Activated CD8-positive, alpha-beta T cell treated with anti-CD3 and anti-CD28 coated beads for 36 hours (primary cell): ENCODE results near the gene GNAL. TPM values are rescaled to one million over a fixed set of nuclear protein-coding genes. Genes with fewer than 3 reads are reported as not detected.

ENCODE experiments used
- ATAC-seq: fragments of 200-7000 bp; cut with Tn5 transposase; one replicate; pipeline ENCODE4 v1.10.0; 2021; ENCODE audit warnings: mild to moderate bottlenecking, moderate library complexity
- CTCF ChIA-PET: fragments of 350-600 bp; sonication (Branson Sonifier 250); formaldehyde crosslinking; loops from one replicate; lab custom pipeline; 2021; ENCODE audit warnings: antibody characterized with exemption; lab: Charles Lee
- POLR2A ChIA-PET: fragments of 350-600 bp; sonication (Branson Sonifier 250); formaldehyde crosslinking; loops from one replicate; lab custom pipeline; 2021; ENCODE audit warnings: antibody characterized with exemption; lab: Charles Lee
- DNase-seq: peaks from one replicate; pipeline ENCODE4 v3.0.0-alpha.2; 2020
- H3K27ac Mint-ChIP-seq: one replicate; pipeline ENCODE4 v1.8.0; 2021; ENCODE audit warnings: mild to moderate bottlenecking, mixed read lengths
- H3K27me3 Mint-ChIP-seq: one replicate; pipeline ENCODE4 v1.8.0; 2021; ENCODE audit warnings: mixed read lengths
- H3K36me3 Mint-ChIP-seq: one replicate; pipeline ENCODE4 v1.8.0; 2021; ENCODE audit warnings: low read depth, mixed read lengths
- H3K4me1 Mint-ChIP-seq: one replicate; pipeline ENCODE4 v1.8.0; 2021; ENCODE audit warnings: low read depth, mixed read lengths
- H3K4me3 Mint-ChIP-seq: one replicate; pipeline ENCODE4 v1.8.0; 2021; ENCODE audit warnings: mild to moderate bottlenecking, moderate library complexity, mixed read lengths
- H3K9me3 Mint-ChIP-seq: one replicate; pipeline ENCODE4 v1.8.0; 2021; ENCODE audit warnings: mixed read lengths
- CTCF ChIP-seq: fragments of 200-600 bp; IDR thresholded peaks from one replicate; pipeline ENCODE4 v1.8.0; 2022; ENCODE audit warnings: antibody characterized with exemption, mild to moderate bottlenecking
- intact Hi-C: fragments of 100-400 bp; cut with micrococcal nuclease; formaldehyde crosslinking; loops from one replicate; pipeline ENCODE4 v1.10.0; 2022
- total RNA-seq, 2 experiments: library from RNA; stranded (reverse); gene quantifications; one replicate each; pipeline ENCODE4 v1.2.3, GENCODE V29; 2021

Gene GNAL
- total RNA-seq, 2 experiments from 2014 or later = 0.11 TPM; not detected in 1

DNA sequence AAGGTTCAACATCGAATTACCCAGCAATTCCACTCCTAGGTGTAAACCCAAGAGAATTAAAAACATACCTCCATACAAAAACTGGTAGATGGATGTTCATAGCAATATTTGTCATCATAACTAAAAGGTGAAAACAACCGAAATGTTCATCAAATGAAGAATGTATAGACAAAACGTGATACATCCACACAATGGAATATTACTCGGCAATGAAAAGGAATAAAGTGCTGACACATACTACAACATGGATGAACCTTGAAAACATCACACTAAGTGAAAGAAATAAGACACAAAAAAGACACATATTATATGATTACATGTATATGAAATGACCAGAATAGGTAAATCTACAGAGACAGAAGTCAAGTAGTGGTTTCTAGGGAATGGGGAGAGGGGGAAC is 141.5 kb downstream of the GNAL start:
- no peaks in the 10 kb centered on the region for H3K36me3 Mint-ChIP-seq
- H3K4me1 Mint-ChIP-seq = peaks cover 3% of the 10 kb centered on the region
- no peaks in the 10 kb centered on the region for H3K9me3 Mint-ChIP-seq
- no peak for TF ChIP-seq CTCF
- intact Hi-C loops = no loop called here
- CTCF ChIA-PET = no interaction called here
- H3K27me3 Mint-ChIP-seq = peaks cover 1% of the 10 kb centered on the region
- DNase-seq = no peak
- no peak overlapping the region for H3K4me3 Mint-ChIP-seq
- ATAC-seq = no peak
- no peak overlapping the region for H3K27ac Mint-ChIP-seq
- POLR2A ChIA-PET = no interaction called here

GRCh38 chr18:11831921-11832320 is 142.9 kb downstream of the GNAL start:
- intact Hi-C loops = no loop called here
- Mint-ChIP-seq H3K27ac (no peak overlapping the region), H3K27me3 (peaks cover 1% of the 10 kb centered on the region), H3K9me3 (no peaks in the 10 kb centered on the region), H3K4me1 (peaks cover 3% of the 10 kb centered on the region), H3K36me3 (no peaks in the 10 kb centered on the region), H3K4me3 (no peak overlapping the region)
- ATAC-seq (no peak), DNase-seq (no peak)
- TF ChIP-seq CTCF = no peak
- CTCF ChIA-PET = no interaction called here
- POLR2A ChIA-PET = interaction anchor here (0.6 kb wide), 1 partner anchor 477 kb away, joined by 3 read pairs; no protein-coding TSS in a partner anchor

GRCh38 chr18:11834772-11835171 is 145.7 kb downstream of the GNAL start:
- peaks cover 1% of the 10 kb centered on the region for H3K27me3 Mint-ChIP-seq
- H3K9me3 Mint-ChIP-seq = no peaks in the 10 kb centered on the region
- DNase-seq (no peak), ATAC-seq (no peak)
- H3K36me3 Mint-ChIP-seq = no peaks in the 10 kb centered on the region
- no peak for TF ChIP-seq CTCF
- H3K4me3 Mint-ChIP-seq = no peak overlapping the region
- ChIA-PET POLR2A (interaction anchor here (1.6 kb wide), 1 partner anchor 14 kb away, joined by 4 read pairs; no protein-coding TSS in a partner anchor), CTCF (interaction anchor here (1.3 kb wide), 1 partner anchor 204 kb away, joined by 5 read pairs; no protein-coding TSS in a partner anchor)
- H3K4me1 Mint-ChIP-seq = no peaks in the 10 kb centered on the region
- intact Hi-C loops = no loop called here
- H3K27ac Mint-ChIP-seq = no peak overlapping the region

DNA sequence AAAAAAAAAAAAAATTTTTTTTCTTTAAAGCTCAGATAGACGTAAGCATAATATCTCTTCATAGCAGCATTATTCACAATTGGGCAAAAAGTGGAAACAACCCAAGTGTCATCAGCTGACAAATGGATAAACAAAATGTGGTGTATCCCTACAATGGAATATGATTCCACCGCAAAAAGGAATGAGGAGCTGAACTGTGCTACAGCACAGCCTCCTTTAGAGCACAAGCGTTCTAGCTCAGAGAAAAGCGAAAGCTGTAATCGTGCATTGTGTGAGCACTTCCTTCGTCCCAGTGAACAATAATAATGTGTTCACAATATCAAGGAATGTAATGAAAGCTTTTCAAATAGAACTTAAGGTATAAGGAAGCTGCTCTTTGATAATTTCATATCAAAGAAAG is 150.5 kb downstream of the GNAL start:
- POLR2A ChIA-PET = no interaction called here
- no peak for TF ChIP-seq CTCF
- CTCF ChIA-PET = interaction anchor here (0.6 to 1.3 kb wide), 2 partner anchors 9 to 11 kb away, joined by 3 to 4 read pairs; no protein-coding TSS in a partner anchor
- no peaks in the 10 kb centered on the region for H3K4me1 Mint-ChIP-seq
- intact Hi-C loops = no loop called here
- DNase-seq (no peak), ATAC-seq (no peak)
- no peaks in the 10 kb centered on the region for H3K9me3 Mint-ChIP-seq
- no peaks in the 10 kb centered on the region for H3K27me3 Mint-ChIP-seq
- H3K4me3 Mint-ChIP-seq = no peak overlapping the region
- H3K36me3 Mint-ChIP-seq = no peaks in the 10 kb centered on the region
- no peak overlapping the region for H3K27ac Mint-ChIP-seq

DNA sequence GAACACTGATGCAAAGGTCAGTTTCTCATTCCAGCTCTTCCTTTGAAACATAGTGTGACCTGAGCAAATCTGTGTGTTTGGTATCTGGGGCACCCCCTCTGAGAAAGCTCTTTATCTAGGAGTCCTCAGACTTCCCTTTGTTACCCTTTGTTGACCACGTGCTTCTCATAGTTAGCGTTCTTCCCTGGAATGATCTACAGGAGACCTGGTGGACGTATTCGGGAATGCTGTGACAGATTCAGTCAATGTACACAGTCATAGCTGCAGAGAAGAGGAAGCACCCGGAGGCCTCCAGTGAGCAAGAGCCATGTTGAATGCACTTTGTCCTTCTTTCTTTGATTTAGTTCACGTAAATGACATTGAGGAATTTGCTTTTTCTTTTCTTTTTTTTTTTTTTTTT is 151.4 kb downstream of the GNAL start:
- POLR2A ChIA-PET = no interaction called here
- H3K9me3 Mint-ChIP-seq = no peaks in the 10 kb centered on the region
- no peak overlapping the region for H3K4me3 Mint-ChIP-seq
- intact Hi-C loops = no loop called here
- H3K27me3 Mint-ChIP-seq = no peaks in the 10 kb centered on the region
- CTCF ChIA-PET = interaction anchor here (1.0 to 1.3 kb wide), 2 partner anchors 10 to 98 kb away, joined by 3 to 4 read pairs; no protein-coding TSS in a partner anchor
- H3K36me3 Mint-ChIP-seq = no peaks in the 10 kb centered on the region
- DNase-seq = no peak
- H3K27ac Mint-ChIP-seq = no peak overlapping the region
- no peak for ATAC-seq
- H3K4me1 Mint-ChIP-seq = no peaks in the 10 kb centered on the region
- no peak for TF ChIP-seq CTCF
